Measurements from ENCODE around the gene NUDT10.
"Not testable (repeated sequence)": the region's sequence is repeated elsewhere in the genome, so short reads cannot be mapped to it uniquely, and the experiment has no call there.

Gene NUDT10

GRCh38 chrX:51332188-51332942 lies at the start of gene NUDT10:
Gene NUDT10, plus strand, starts transcription at chrX:51332822. Its CDS starts 144 bp downstream, at chrX:51332966.
- ATAC-seq, result peak; percentile 78
- Mint-ChIP-seq H3K27ac (peak within 1 kb of the TSS; percentile 71), H3K4me1 (peaks cover 13% of the 10 kb centered on the region), H3K27me3 (no peaks in the 10 kb centered on the region), H3K9me3 (no peaks in the 10 kb centered on the region), H3K4me3 (peak within 1 kb of the TSS; percentile 83), H3K36me3 (ENCODE audit: low read depth) (no peaks in the 10 kb centered on the region)
- peak; percentile 52 for DNase-seq

GRCh38 chrX:51292421-51292820 lies 40.2 kb upstream of the NUDT10 start:
- H3K36me3 Mint-ChIP-seq (ENCODE audit: low read depth), result peaks cover 9% of the 10 kb centered on the region
- H3K4me1 Mint-ChIP-seq, result no peaks in the 10 kb centered on the region
- DNase-seq (no peak), ATAC-seq (no peak)
- no peak overlapping the region for H3K27ac Mint-ChIP-seq
- no peaks in the 10 kb centered on the region for H3K9me3 Mint-ChIP-seq
- no peak overlapping the region for H3K4me3 Mint-ChIP-seq
- H3K27me3 Mint-ChIP-seq, result no peaks in the 10 kb centered on the region

- Mint-ChIP-seq H3K4me1 (no peaks in the 10 kb centered on the region), H3K27ac (no peak overlapping the region), H3K4me3 (no peak overlapping the region), H3K36me3 (ENCODE audit: low read depth) (peaks cover 5% of the 10 kb centered on the region), H3K9me3 (no peaks in the 10 kb centered on the region), H3K27me3 (no peaks in the 10 kb centered on the region)
- ATAC-seq (no peak), DNase-seq (no peak)
These were observed 36.5 kb upstream of the NUDT10 start for GRCh38 chrX:51296138-51296537.

GRCh38 chrX:51316271-51316670 lies 16.4 kb upstream of the NUDT10 start:
- Mint-ChIP-seq H3K9me3 (no peaks in the 10 kb centered on the region), H3K36me3 (ENCODE audit: low read depth) (peaks cover 5% of the 10 kb centered on the region), H3K27me3 (no peaks in the 10 kb centered on the region), H3K4me3 (no peak overlapping the region), H3K27ac (no peak overlapping the region), H3K4me1 (no peaks in the 10 kb centered on the region)
- ATAC-seq (no peak), DNase-seq (no peak)

- H3K4me3 Mint-ChIP-seq, result peak overlapping the region; percentile 83
- not testable (repeated sequence) for H3K36me3 Mint-ChIP-seq (ENCODE audit: low read depth); H3K9me3 Mint-ChIP-seq; H3K27me3 Mint-ChIP-seq; H3K27ac Mint-ChIP-seq
- DNase-seq (peak; percentile 2), ATAC-seq (peak; percentile 17)
- peaks cover 13% of the 10 kb centered on the region for H3K4me1 Mint-ChIP-seq
These were observed 542 bp downstream of the NUDT10 start for GRCh38 chrX:51332943-51333785.

- Mint-ChIP-seq H3K4me3 (peak overlapping the region; percentile 57), H3K27ac (no peak overlapping the region), H3K9me3 (no peaks in the 10 kb centered on the region), H3K27me3 (no peaks in the 10 kb centered on the region), H3K36me3 (ENCODE audit: low read depth) (no peaks in the 10 kb centered on the region), H3K4me1 (peaks cover 13% of the 10 kb centered on the region)
- ATAC-seq, result no peak
- no peak for DNase-seq
These were observed 1.7 kb downstream of the NUDT10 start for GRCh38 chrX:51334276-51334675.

- no peaks in the 10 kb centered on the region for H3K9me3 Mint-ChIP-seq
- H3K36me3 Mint-ChIP-seq (ENCODE audit: low read depth), result no peaks in the 10 kb centered on the region
- DNase-seq (peak; percentile 3), ATAC-seq (peak; percentile 39)
- H3K27me3 Mint-ChIP-seq, result no peaks in the 10 kb centered on the region
- peaks cover 13% of the 10 kb centered on the region for H3K4me1 Mint-ChIP-seq
- no peak overlapping the region for H3K4me3 Mint-ChIP-seq
- H3K27ac Mint-ChIP-seq, result no peak overlapping the region
These were observed 4.0 kb downstream of the NUDT10 start for GRCh38 chrX:51336584-51336983.

- Mint-ChIP-seq H3K27ac (no peak overlapping the region), H3K4me3 (no peak overlapping the region), H3K27me3 (no peaks in the 10 kb centered on the region), H3K4me1 (no peaks in the 10 kb centered on the region), H3K36me3 (ENCODE audit: low read depth) (peaks cover 8% of the 10 kb centered on the region), H3K9me3 (peaks cover 10% of the 10 kb centered on the region)
- no peak for ATAC-seq
- no peak for DNase-seq
These were observed 28.6 kb downstream of the NUDT10 start for GRCh38 chrX:51361251-51361650.

- Mint-ChIP-seq H3K4me3 (no peak overlapping the region), H3K9me3 (no peaks in the 10 kb centered on the region), H3K4me1 (peaks cover 3% of the 10 kb centered on the region)
These were observed 44.0 kb downstream of the NUDT10 start for GRCh38 chrX:51376672-51377071.

More at GRCh38 chrX:51376672-51377071, 44.0 kb downstream of the NUDT10 start:
- DNase-seq, result no peak
- H3K27ac Mint-ChIP-seq, result no peak overlapping the region
- no peak for ATAC-seq
- no peaks in the 10 kb centered on the region for H3K27me3 Mint-ChIP-seq
- H3K36me3 Mint-ChIP-seq (ENCODE audit: low read depth), result no peaks in the 10 kb centered on the region
